Ovary (tissue), 9 donors: ENCODE measurements around the gene INO80C. TPM values are rescaled to one million over a fixed set of nuclear protein-coding genes. Genes with fewer than 3 reads are reported as not detected.

ENCODE experiments used
- DNase-seq, 5 donors: peaks; one replicate each; pipeline ENCODE4 v3.0.0-alpha.2; 2019 to 2020
- H3K27ac ChIP-seq, 2 donors: fragments of 200-600 bp; one replicate each; pipeline versions ENCODE4 v1.5.1 to v1.8.0; 2019 to 2022
- H3K27me3 ChIP-seq: fragments of 200-600 bp; one replicate; pipeline ENCODE4 v1.8.0; 2022
- H3K36me3 ChIP-seq: fragments of 200-600 bp; sonication (generic); one replicate; pipeline ENCODE4 v1.5.1; 2019
- H3K4me1 ChIP-seq: one replicate; pipeline ENCODE4 v1.8.1; 2013; ENCODE audit warnings: mild to moderate bottlenecking, moderate library complexity; ENCODE audit not compliant: insufficient read depth
- H3K4me3 ChIP-seq: fragments of 200-600 bp; sonication (generic); one replicate; pipeline ENCODE4 v1.5.1; 2017
- H3K9me3 ChIP-seq, 2 donors: fragments of 200-600 bp in 1 of 2; sonication (generic) in 1 of 2; one replicate each; pipeline versions ENCODE4 v1.5.1 to v1.8.1; 2013 to 2019; ENCODE audit warnings: mild to moderate bottlenecking in 1 of 2, moderate library complexity in 1 of 2
- CTCF ChIP-seq, 3 donors: fragments of 450-650 bp in 2 of 3; fragments of 200-600 bp in 1 of 3; IDR thresholded peaks; one replicate each; pipeline versions ENCODE4 v1.5.1 to v1.8.0; 2016 to 2022; ENCODE audit warnings: antibody characterized with exemption in 3 of 3, mild to moderate bottlenecking in 1 of 3
- EP300 ChIP-seq: sonication (generic); formaldehyde crosslinking; IDR thresholded peaks from one replicate; pipeline ENCODE4 v1.6.1; 2017; ENCODE audit warnings: antibody characterized with exemption
- POLR2A ChIP-seq: fragments of 450-650 bp; IDR thresholded peaks from one replicate; pipeline ENCODE4 v1.6.1; 2017; ENCODE audit warnings: antibody characterized with exemption, mild to moderate bottlenecking, moderate library complexity
- WGBS, 3 donors: extraction: QIAGEN DNeasy Blood & Tissue Kit in 1 of 3; methylation state at CpG; one replicate each; pipeline versions ENCODE4 v1.1.5 to v1.1.7; 2013 to 2017; 5-methylcytosine and 5-hydroxymethylcytosine counted together
- intact Hi-C, 4 donors: fragments of 100-400 bp; cut with DNase I; formaldehyde crosslinking; loops; one replicate each; pipeline versions ENCODE4 v1.11.0 to v1.15.1; 2022 to 2023
- polyA plus RNA-seq, 2 donors: library from polyadenylated mRNA; stranded (reverse); fragments of 200-250 nt in 1 of 2; fragments of 350-450 nt in 1 of 2; fragmentation: Illumina TruSeq in 1 of 2; extraction: RNeasy Lipid Tissue Mini Kit (QIAGEN cat#74804) in 1 of 2; gene quantifications; one replicate each; pipeline ENCODE4 v1.2.3, GENCODE V29; 2013 to 2014
- total RNA-seq, 7 donors: library from RNA; depleted of rRNA in 2 of 7; stranded (reverse); fragments of >200 nt in 2 of 7; fragmentation: NEBNext Ultra II Directional in 3 of 7; extraction: Animal tissue kit (Norgen Biotek cat#: 25700) in 3 of 7; gene quantifications; one replicate each; pipeline versions ENCODE4 v1.1.0 to v1.2.4, GENCODE V29; 2016 to 2023
- donor health status: DM: no; HTN: no; CAD: no; lungs with moderate emphysema.
- donor health status: DM: no; HTN: no; CAD: no.
- donor health status: Bipolar disorder and iron deficiency.
- donor health status: DM: yes; HTN: yes; CAD: no.
- donor health status: DM: no; HTN: no; CAD: no.
- donor health status: DM: yes; HTN: yes; CAD: no.

Gene INO80C
- total and polyA plus RNA-seq, 9 donors, result 1.8 to 13.9 (median 8.8) TPM

DNA sequence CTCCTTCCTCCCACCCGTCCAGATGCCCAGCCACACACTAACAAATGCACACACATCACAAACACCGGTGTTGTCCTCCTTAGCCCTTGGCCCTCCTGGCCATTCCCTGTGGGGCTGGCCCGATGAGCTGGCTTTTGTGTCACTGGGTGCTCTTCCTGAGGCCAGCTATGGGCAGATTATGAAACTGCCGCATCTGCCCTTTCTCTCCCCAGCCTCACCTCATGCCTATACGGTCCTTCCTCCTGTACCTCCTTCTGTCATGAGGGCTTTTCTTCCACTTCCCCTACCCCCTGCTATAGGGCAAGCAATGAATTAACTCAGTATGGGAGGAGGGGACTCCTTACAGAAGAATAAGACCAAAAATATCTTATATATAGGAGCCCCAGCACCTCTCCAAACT is 10.3 kb upstream of the INO80C start:
- Histone ChIP-seq H3K27me3 (no peaks in the 10 kb centered on the region), H3K9me3 (no peaks in the 10 kb centered on the region), H3K27ac (no peak overlapping the region), H3K36me3 (no peaks in the 10 kb centered on the region), H3K4me3 (no peak overlapping the region), H3K4me1 (no peaks in the 10 kb centered on the region)
- 79 to 87% (median 86%) methylated on average over 5 of the region's 5 CpGs for WGBS, 3 donors
- intact Hi-C loops, result loop anchor here in 1 of 4 donors (10.0 kb wide), 1 partner anchor 77 kb away; the partner anchor contains the start of gene GALNT1
- no peak for TF ChIP-seq CTCF (IDR thresholded peaks at IDR 0.05)
- TF ChIP-seq POLR2A, result no peak
- no peak for TF ChIP-seq EP300
- DNase-seq, result no peak

GRCh38 chr18:35507623-35508022 is 9.9 kb upstream of the INO80C start:
- H3K27ac ChIP-seq, result no peak overlapping the region
- TF ChIP-seq POLR2A (no peak), CTCF (IDR thresholded peaks at IDR 0.05) (no peak), EP300 (no peak)
- DNase-seq, result no peak
- H3K27me3 ChIP-seq, result no peaks in the 10 kb centered on the region
- intact Hi-C loops, result loop anchor here in 1 of 4 donors (10.0 kb wide), 1 partner anchor 77 kb away; the partner anchor contains the start of gene GALNT1
- H3K4me3 ChIP-seq, result no peak overlapping the region
- WGBS, 3 donors, result 79 to 84% (median 84%) methylated on average over 3 of the region's 3 CpGs
- H3K36me3 ChIP-seq, result no peaks in the 10 kb centered on the region
- no peaks in the 10 kb centered on the region for H3K9me3 ChIP-seq
- no peaks in the 10 kb centered on the region for H3K4me1 ChIP-seq

- 58 to 63% (median 60%) methylated on average over 3 of the region's 3 CpGs for WGBS, 3 donors
- H3K9me3 ChIP-seq, result no peaks in the 10 kb centered on the region
- no peak overlapping the region for H3K27ac ChIP-seq
- no peak for DNase-seq
- H3K4me1 ChIP-seq, result no peaks in the 10 kb centered on the region
- H3K4me3 ChIP-seq, result no peak overlapping the region
- no peak for TF ChIP-seq CTCF (IDR thresholded peaks at IDR 0.05)
- TF ChIP-seq POLR2A, result no peak
- H3K36me3 ChIP-seq, result no peaks in the 10 kb centered on the region
- intact Hi-C loops, result loop anchor here in 1 of 4 donors (10.0 kb wide), 1 partner anchor 78 kb away; the partner anchor contains the start of gene GALNT1
- no peaks in the 10 kb centered on the region for H3K27me3 ChIP-seq
Measured at GRCh38 chr18:35507192-35507591, 9.4 kb upstream of the INO80C start.

GRCh38 chr18:35506024-35506712 is 8.4 kb upstream of the INO80C start:
- Histone ChIP-seq H3K4me1 (no peaks in the 10 kb centered on the region), H3K4me3 (no peak overlapping the region), H3K9me3 (no peaks in the 10 kb centered on the region), H3K36me3 (no peaks in the 10 kb centered on the region), H3K27ac (no peak overlapping the region), H3K27me3 (no peaks in the 10 kb centered on the region)
- 39 to 47% (median 44%) methylated on average over 5 of the region's 5 CpGs for WGBS, 3 donors
- intact Hi-C loops, result loop anchor here in 1 of 4 donors (10.0 kb wide), 1 partner anchor 79 kb away; the partner anchor contains the start of gene GALNT1
- DNase-seq, result no peak
- TF ChIP-seq POLR2A, result no peak
- TF ChIP-seq CTCF (IDR thresholded peaks at IDR 0.05), result no peak
- TF ChIP-seq EP300, result no peak
